Measurements from ENCODE around the gene FOXP4. TPM values are rescaled to one million over a fixed set of nuclear protein-coding genes. Genes with fewer than 3 reads are reported as not detected.

FOXP4 gene
- total RNA-seq, 1 donor from 2014 or later, result 41.9 TPM

- TF ChIP-seq CTCF (IDR thresholded peaks at IDR 0.05; ENCODE audit: insufficient read depth, low read depth, low read length), result no peak
- TF ChIP-seq EZH2 (IDR thresholded peaks at IDR 0.05; ENCODE audit: insufficient read depth, low read length), result no peak
These were observed 79.8 kb downstream of the FOXP4 start for GRCh38 chr6:41626022-41626421.

DNA sequence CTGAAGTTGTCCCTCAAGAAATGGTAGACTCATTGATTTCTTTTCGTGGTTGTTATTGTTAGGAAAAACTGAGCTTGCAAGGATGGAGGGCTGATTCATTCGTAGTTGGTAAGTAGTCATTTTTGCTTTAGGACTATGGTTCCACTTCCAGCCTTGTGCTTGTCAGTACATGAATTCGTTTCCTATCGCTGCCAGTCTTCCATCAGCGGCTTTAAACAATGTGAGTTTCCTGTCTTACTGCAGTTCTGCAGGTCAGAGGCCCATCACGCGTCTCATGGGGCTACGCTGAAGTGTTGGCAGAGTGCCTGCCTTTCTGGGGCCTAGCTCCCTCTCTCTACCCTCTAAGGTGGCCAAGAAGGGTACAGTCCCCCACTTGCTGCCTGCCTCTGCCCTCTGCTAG, 80.7 kb downstream of the FOXP4 start:
- Histone ChIP-seq H3K36me3 (ENCODE audit: insufficient read depth, low read length) (no peaks in the 10 kb centered on the region), H4K20me1 (ENCODE audit: insufficient read depth, low read length) (no peaks in the 10 kb centered on the region), H3K27me3 (ENCODE audit: insufficient read depth, low read length) (no peaks in the 10 kb centered on the region), H3K4me2 (ENCODE audit: low read length) (no peak overlapping the region), H3K9ac (ENCODE audit: low read length) (no peak overlapping the region), H3K27ac (ENCODE audit: low read depth, low read length) (no peak overlapping the region), H3K79me2 (ENCODE audit: insufficient read depth, low read length) (no peaks in the 10 kb centered on the region), H2AFZ (ENCODE audit: low read depth, low read length) (peak overlapping the region; percentile 47), H3K4me1 (ENCODE audit: insufficient read depth, low read length) (no peaks in the 10 kb centered on the region), H3K9me3 (ENCODE audit: insufficient read depth, low read depth, low read length) (no peaks in the 10 kb centered on the region), H3K4me3 (ENCODE audit: insufficient read depth, low read depth, low read length) (no peak overlapping the region)
- H3K27ac Mint-ChIP-seq (ENCODE audit: unreplicated experiment), result no peak overlapping the region
- FAIRE-seq (no peak), DNase-seq (ENCODE audit: low read depth) (no peak)
- peaks cover 2% of the 10 kb centered on the region for H3K9me3 Mint-ChIP-seq (ENCODE audit: unreplicated experiment)
- H3K4me1 Mint-ChIP-seq (ENCODE audit: low read depth, unreplicated experiment), result peaks cover 23% of the 10 kb centered on the region
- TF ChIP-seq CTCF (IDR thresholded peaks at IDR 0.05; ENCODE audit: insufficient read depth, low read depth, low read length) (no peak), EZH2 (IDR thresholded peaks at IDR 0.05; ENCODE audit: insufficient read depth, low read length) (no peak)
- peaks cover 18% of the 10 kb centered on the region for H3K27me3 Mint-ChIP-seq (ENCODE audit: low read depth, unreplicated experiment)
- no peak overlapping the region for H3K4me3 Mint-ChIP-seq (ENCODE audit: unreplicated experiment)
- no peaks in the 10 kb centered on the region for H3K36me3 Mint-ChIP-seq (ENCODE audit: low read depth, unreplicated experiment)

More at GRCh38 chr6:41626022-41626421, 79.8 kb downstream of the FOXP4 start:
- H3K4me2 ChIP-seq (ENCODE audit: low read length), result no peak overlapping the region
- DNase-seq (ENCODE audit: low read depth) (no peak), FAIRE-seq (no peak)
- H3K4me1 Mint-ChIP-seq (ENCODE audit: low read depth, unreplicated experiment), result peaks cover 23% of the 10 kb centered on the region
- H3K4me3 ChIP-seq (ENCODE audit: insufficient read depth, low read depth, low read length), result no peak overlapping the region
- no peaks in the 10 kb centered on the region for H3K27me3 ChIP-seq (ENCODE audit: insufficient read depth, low read length)
- H3K4me3 Mint-ChIP-seq (ENCODE audit: unreplicated experiment), result no peak overlapping the region
- no peaks in the 10 kb centered on the region for H3K36me3 Mint-ChIP-seq (ENCODE audit: low read depth, unreplicated experiment)
- H3K9me3 Mint-ChIP-seq (ENCODE audit: unreplicated experiment), result peaks cover 2% of the 10 kb centered on the region
- H3K79me2 ChIP-seq (ENCODE audit: insufficient read depth, low read length), result no peaks in the 10 kb centered on the region
- H3K27ac Mint-ChIP-seq (ENCODE audit: unreplicated experiment), result no peak overlapping the region
- H2AFZ ChIP-seq (ENCODE audit: low read depth, low read length), result no peak overlapping the region
- H3K9me3 ChIP-seq (ENCODE audit: insufficient read depth, low read depth, low read length), result no peaks in the 10 kb centered on the region
- H3K27ac ChIP-seq (ENCODE audit: low read depth, low read length), result no peak overlapping the region
- peaks cover 11% of the 10 kb centered on the region for H3K27me3 Mint-ChIP-seq (ENCODE audit: low read depth, unreplicated experiment)
- no peaks in the 10 kb centered on the region for H4K20me1 ChIP-seq (ENCODE audit: insufficient read depth, low read length)
- H3K36me3 ChIP-seq (ENCODE audit: insufficient read depth, low read length), result no peaks in the 10 kb centered on the region
- no peaks in the 10 kb centered on the region for H3K4me1 ChIP-seq (ENCODE audit: insufficient read depth, low read length)
- H3K9ac ChIP-seq (ENCODE audit: low read length), result no peak overlapping the region

DNA sequence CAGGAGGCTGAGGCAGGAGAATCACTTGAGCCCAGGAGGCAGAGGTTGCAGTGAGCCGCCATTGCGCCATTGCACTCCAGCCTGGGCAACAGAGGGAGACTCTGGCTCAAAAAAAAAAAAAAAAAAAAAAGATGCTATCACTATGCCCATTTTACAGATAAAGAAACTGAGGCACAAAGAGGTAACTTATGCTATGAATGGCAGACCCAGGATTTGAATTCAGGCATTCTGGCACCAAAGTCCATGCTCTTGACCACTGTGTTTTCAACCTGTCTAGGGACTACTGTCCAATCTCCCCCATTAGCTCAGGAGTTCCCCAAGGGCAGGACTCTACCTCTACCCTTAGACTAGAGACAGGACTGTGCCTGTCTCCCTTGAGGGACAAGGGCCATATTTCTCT, 82.9 kb downstream of the FOXP4 start:
- no peak overlapping the region for H3K4me3 ChIP-seq (ENCODE audit: insufficient read depth, low read depth, low read length)
- peaks cover 19% of the 10 kb centered on the region for H3K27me3 Mint-ChIP-seq (ENCODE audit: low read depth, unreplicated experiment)
- H2AFZ ChIP-seq (ENCODE audit: low read depth, low read length), result no peak overlapping the region
- H4K20me1 ChIP-seq (ENCODE audit: insufficient read depth, low read length), result no peaks in the 10 kb centered on the region
- no peak overlapping the region for H3K9ac ChIP-seq (ENCODE audit: low read length)
- no peak for TF ChIP-seq CTCF (IDR thresholded peaks at IDR 0.05; ENCODE audit: insufficient read depth, low read depth, low read length)
- peaks cover under 1% of the 10 kb centered on the region for H3K4me1 ChIP-seq (ENCODE audit: insufficient read depth, low read length)
- FAIRE-seq (no peak), DNase-seq (ENCODE audit: low read depth) (no peak)
- H3K9me3 ChIP-seq (ENCODE audit: insufficient read depth, low read depth, low read length), result no peaks in the 10 kb centered on the region
- H3K27ac Mint-ChIP-seq (ENCODE audit: unreplicated experiment), result no peak overlapping the region
- peaks cover 2% of the 10 kb centered on the region for H3K9me3 Mint-ChIP-seq (ENCODE audit: unreplicated experiment)
- no peak overlapping the region for H3K27ac ChIP-seq (ENCODE audit: low read depth, low read length)
- H3K27me3 ChIP-seq (ENCODE audit: insufficient read depth, low read length), result peaks cover 4% of the 10 kb centered on the region
- no peak overlapping the region for H3K4me2 ChIP-seq (ENCODE audit: low read length)
- H3K79me2 ChIP-seq (ENCODE audit: insufficient read depth, low read length), result no peaks in the 10 kb centered on the region
- no peak overlapping the region for H3K4me3 Mint-ChIP-seq (ENCODE audit: unreplicated experiment)
- no peaks in the 10 kb centered on the region for H3K36me3 ChIP-seq (ENCODE audit: insufficient read depth, low read length)
- no peaks in the 10 kb centered on the region for H3K36me3 Mint-ChIP-seq (ENCODE audit: low read depth, unreplicated experiment)
- peaks cover 11% of the 10 kb centered on the region for H3K4me1 Mint-ChIP-seq (ENCODE audit: low read depth, unreplicated experiment)

Measured in astrocyte (in vitro differentiated cells and primary cell).